GM23338 (cell line): ENCODE results near the gene GATA5. TPM values are rescaled to one million over a fixed set of nuclear protein-coding genes. Genes with fewer than 3 reads are reported as not detected.

Source experiments
- ATAC-seq: fragments of 200-7000 bp; cut with Tn5 transposase; 3 replicates; pipeline ENCODE4 v1.9.1; 2020
- DNase-seq: peaks from one replicate; pipeline ENCODE4 v3.0.0-alpha.2; 2015; ENCODE audit warnings: low spot score
- H2AFZ ChIP-seq: fragments of 200-600 bp; sonication (generic); 2 replicates; pipeline ENCODE4 v1.8.0; 2016; ENCODE audit warnings: antibody characterized with exemption, mild to moderate bottlenecking, moderate library complexity
- H3F3A ChIP-seq: fragments of 200-600 bp; sonication (generic); replicated peaks from 2 replicates; pipeline ENCODE4 v1.8.0; 2017; ENCODE audit warnings: antibody characterized with exemption, mixed run types, low read depth
- H3K27ac ChIP-seq: fragments of 200-600 bp; sonication (generic); 2 replicates; pipeline ENCODE4 v1.6.1; 2016; ENCODE audit warnings: low read depth
- H3K27me3 ChIP-seq: fragments of 200-600 bp; sonication (generic); 2 replicates; pipeline ENCODE4 v1.8.0; 2016; ENCODE audit warnings: mild to moderate bottlenecking, mixed run types, moderate library complexity; ENCODE audit not compliant: insufficient read depth
- H3K36me3 ChIP-seq: fragments of 200-600 bp; sonication (generic); 2 replicates; pipeline ENCODE4 v1.8.0; 2016; ENCODE audit warnings: mild to moderate bottlenecking; ENCODE audit not compliant: insufficient read depth
- H3K4me1 ChIP-seq: fragments of 200-600 bp; sonication (generic); 2 replicates; pipeline ENCODE4 v1.8.0; 2016; ENCODE audit warnings: mild to moderate bottlenecking, moderate library complexity; ENCODE audit not compliant: insufficient read depth
- H3K4me2 ChIP-seq: fragments of 200-600 bp; sonication (generic); 2 replicates; pipeline ENCODE4 v1.7.1; 2017; ENCODE audit warnings: mixed run types
- H3K4me3 ChIP-seq: fragments of 200-600 bp; sonication (generic); 2 replicates; pipeline ENCODE4 v1.6.1; 2016; ENCODE audit warnings: mixed run types
- H3K79me2 ChIP-seq: fragments of 200-600 bp; sonication (generic); replicated peaks from 2 replicates; pipeline ENCODE4 v1.8.0; 2017; ENCODE audit warnings: mild to moderate bottlenecking; ENCODE audit not compliant: insufficient read depth
- H3K9me2 ChIP-seq: fragments of 200-600 bp; sonication (generic); 2 replicates; pipeline ENCODE4 v1.8.0; 2017; ENCODE audit not compliant: insufficient read depth
- H4K20me1 ChIP-seq: fragments of 200-600 bp; sonication (generic); replicated peaks from 2 replicates; pipeline ENCODE4 v1.8.0; 2017; ENCODE audit warnings: mild to moderate bottlenecking; ENCODE audit not compliant: insufficient read depth
- H3K27ac Mint-ChIP-seq: 2 replicates; pipeline ENCODE4 v1.8.0; 2020; ENCODE audit warnings: inconsistent platforms, mild to moderate bottlenecking, moderate library complexity, mixed read lengths
- H3K27me3 Mint-ChIP-seq: 3 replicates; pipeline ENCODE4 v1.8.0; 2022; ENCODE audit warnings: low read depth, mild to moderate bottlenecking, moderate library complexity, mixed read lengths, inconsistent platforms; ENCODE audit not compliant: insufficient read depth, poor library complexity
- H3K36me3 Mint-ChIP-seq: 3 replicates; pipeline ENCODE4 v1.8.0; 2021; ENCODE audit warnings: low read depth, mild to moderate bottlenecking, inconsistent platforms, moderate library complexity, mixed read lengths
- H3K4me1 Mint-ChIP-seq: 3 replicates; pipeline ENCODE4 v1.8.0; 2020; ENCODE audit warnings: mild to moderate bottlenecking, inconsistent platforms, mixed read lengths
- H3K4me3 Mint-ChIP-seq: 3 replicates; pipeline ENCODE4 v1.8.0; 2021; ENCODE audit warnings: moderate library complexity, mild to moderate bottlenecking, inconsistent platforms, mixed read lengths
- H3K9me3 Mint-ChIP-seq: 3 replicates; pipeline ENCODE4 v1.8.0; 2020; ENCODE audit warnings: moderate library complexity, mild to moderate bottlenecking, inconsistent platforms, mixed read lengths
- CREB1 ChIP-seq: fragments of 250-450 bp; sonication (Bioruptor Pico); IDR thresholded peaks from 2 replicates; pipeline ENCODE4 v1.5.0; 2020; ENCODE audit warnings: low read depth, mild to moderate bottlenecking, moderate library complexity
- EZH2 ChIP-seq: fragments of 200-600 bp; sonication (generic); IDR thresholded peaks from one replicate; pipeline ENCODE4 v1.8.0; 2017; ENCODE audit warnings: antibody characterized with exemption, mild to moderate bottlenecking, low read depth; ENCODE audit not compliant: unreplicated experiment
- EZH2phosphoT487 ChIP-seq: fragments of 200-600 bp; sonication (generic); IDR thresholded peaks from one replicate; pipeline ENCODE4 v1.8.1; 2018; ENCODE audit warnings: antibody characterized with exemption; ENCODE audit not compliant: unreplicated experiment
- JUNB ChIP-seq: IDR thresholded peaks from one replicate; pipeline ENCODE4 v1.6.1; 2016; ENCODE audit warnings: antibody characterized with exemption; ENCODE audit not compliant: unreplicated experiment
- NANOG ChIP-seq: IDR thresholded peaks from 2 replicates; pipeline ENCODE4 v1.6.1; 2016; ENCODE audit warnings: antibody characterized with exemption, borderline replicate concordance
- POLR2AphosphoS5 ChIP-seq: IDR thresholded peaks from 2 replicates; pipeline ENCODE4 v1.6.1; 2016; ENCODE audit warnings: antibody characterized with exemption, low read depth
- STAT1 ChIP-seq: IDR thresholded peaks from one replicate; pipeline ENCODE4 v1.6.1; 2016; ENCODE audit warnings: antibody characterized with exemption; ENCODE audit not compliant: unreplicated experiment
- ZNF114 ChIP-seq: fragments of 250-450 bp; sonication (Bioruptor Pico); IDR thresholded peaks from 2 replicates; pipeline ENCODE4 v1.5.0; 2020; ENCODE audit warnings: mild to moderate bottlenecking, moderate library complexity
- ZNF331 ChIP-seq: fragments of 250-450 bp; sonication (Bioruptor Pico); IDR thresholded peaks from 2 replicates; pipeline ENCODE4 v1.5.0; 2020; ENCODE audit warnings: low read depth, mild to moderate bottlenecking, moderate library complexity
- polyA plus RNA-seq: library from polyadenylated mRNA; unstranded; fragments of >200 nt; fragmentation: Nextera tagmentation; extraction: Ambion mirVana; gene quantifications from 2 replicates; pipeline ENCODE4 v1.2.1, GENCODE V29; 2016
- total RNA-seq: library from RNA; depleted of rRNA; stranded (reverse); fragments of >200 nt; shearing (Covaris generic); gene quantifications from 2 replicates; pipeline ENCODE4 v1.2.3, GENCODE V29; 2014
- TF ChIP-seq, protein P1 (sequence below): IDR thresholded peaks from one replicate; pipeline ENCODE4 v1.6.1; 2018; ENCODE audit warnings: antibody characterized with exemption; ENCODE audit not compliant: unreplicated experiment
- TF ChIP-seq, protein P2 (sequence below), 2 experiments: fragments of 200-600 bp in 1 of 2; sonication (generic) in 1 of 2; conservative IDR thresholded peaks; 2 replicates each; pipeline versions ENCODE4 v1.5.1 to v1.6.1; 2016 to 2017; ENCODE audit warnings: antibody characterized with exemption in 2 of 2, low read depth in 2 of 2, mild to moderate bottlenecking in 2 of 2, moderate library complexity in 1 of 2
- TF ChIP-seq, protein P3 (sequence below): IDR thresholded peaks from 2 replicates; pipeline ENCODE4 v1.6.1; 2016; ENCODE audit warnings: antibody characterized with exemption
- TF ChIP-seq, protein P4 (sequence below): fragments of 250-450 bp; sonication (Bioruptor Pico); IDR thresholded peaks from 2 replicates; pipeline ENCODE4 v1.5.0; 2020; ENCODE audit warnings: mild to moderate bottlenecking, moderate library complexity

Gene GATA5
- total and polyA plus RNA-seq, 2 experiments from 2014 or later, result 0.60 to 0.73 TPM

DNA sequence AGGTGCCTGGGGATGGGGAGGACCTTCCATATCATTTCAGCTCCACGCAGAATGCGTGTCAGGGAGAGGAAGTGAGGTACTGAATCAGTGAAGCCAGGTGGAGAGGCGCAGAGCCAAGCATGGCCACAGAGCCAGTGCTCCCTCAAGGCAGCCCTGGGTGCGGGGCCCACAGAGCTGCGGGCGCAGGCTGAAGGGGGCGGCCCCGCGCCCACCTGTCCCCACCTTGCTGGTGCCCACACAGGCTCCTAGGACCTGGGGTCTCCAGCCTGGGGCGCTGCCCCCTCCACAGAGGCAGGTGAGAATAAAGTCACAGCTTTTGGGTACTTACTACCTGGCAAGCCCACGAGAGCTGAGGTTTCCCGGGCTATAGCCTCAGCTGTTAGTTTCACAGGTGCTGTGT, 40.0 kb upstream of the GATA5 start (continued):
- TF ChIP-seq, protein P1, sequence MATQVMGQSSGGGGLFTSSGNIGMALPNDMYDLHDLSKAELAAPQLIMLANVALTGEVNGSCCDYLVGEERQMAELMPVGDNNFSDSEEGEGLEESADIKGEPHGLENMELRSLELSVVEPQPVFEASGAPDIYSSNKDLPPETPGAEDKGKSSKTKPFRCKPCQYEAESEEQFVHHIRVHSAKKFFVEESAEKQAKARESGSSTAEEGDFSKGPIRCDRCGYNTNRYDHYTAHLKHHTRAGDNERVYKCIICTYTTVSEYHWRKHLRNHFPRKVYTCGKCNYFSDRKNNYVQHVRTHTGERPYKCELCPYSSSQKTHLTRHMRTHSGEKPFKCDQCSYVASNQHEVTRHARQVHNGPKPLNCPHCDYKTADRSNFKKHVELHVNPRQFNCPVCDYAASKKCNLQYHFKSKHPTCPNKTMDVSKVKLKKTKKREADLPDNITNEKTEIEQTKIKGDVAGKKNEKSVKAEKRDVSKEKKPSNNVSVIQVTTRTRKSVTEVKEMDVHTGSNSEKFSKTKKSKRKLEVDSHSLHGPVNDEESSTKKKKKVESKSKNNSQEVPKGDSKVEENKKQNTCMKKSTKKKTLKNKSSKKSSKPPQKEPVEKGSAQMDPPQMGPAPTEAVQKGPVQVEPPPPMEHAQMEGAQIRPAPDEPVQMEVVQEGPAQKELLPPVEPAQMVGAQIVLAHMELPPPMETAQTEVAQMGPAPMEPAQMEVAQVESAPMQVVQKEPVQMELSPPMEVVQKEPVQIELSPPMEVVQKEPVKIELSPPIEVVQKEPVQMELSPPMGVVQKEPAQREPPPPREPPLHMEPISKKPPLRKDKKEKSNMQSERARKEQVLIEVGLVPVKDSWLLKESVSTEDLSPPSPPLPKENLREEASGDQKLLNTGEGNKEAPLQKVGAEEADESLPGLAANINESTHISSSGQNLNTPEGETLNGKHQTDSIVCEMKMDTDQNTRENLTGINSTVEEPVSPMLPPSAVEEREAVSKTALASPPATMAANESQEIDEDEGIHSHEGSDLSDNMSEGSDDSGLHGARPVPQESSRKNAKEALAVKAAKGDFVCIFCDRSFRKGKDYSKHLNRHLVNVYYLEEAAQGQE, result no peak
- TF ChIP-seq POLR2AphosphoS5, result no peak

DNA sequence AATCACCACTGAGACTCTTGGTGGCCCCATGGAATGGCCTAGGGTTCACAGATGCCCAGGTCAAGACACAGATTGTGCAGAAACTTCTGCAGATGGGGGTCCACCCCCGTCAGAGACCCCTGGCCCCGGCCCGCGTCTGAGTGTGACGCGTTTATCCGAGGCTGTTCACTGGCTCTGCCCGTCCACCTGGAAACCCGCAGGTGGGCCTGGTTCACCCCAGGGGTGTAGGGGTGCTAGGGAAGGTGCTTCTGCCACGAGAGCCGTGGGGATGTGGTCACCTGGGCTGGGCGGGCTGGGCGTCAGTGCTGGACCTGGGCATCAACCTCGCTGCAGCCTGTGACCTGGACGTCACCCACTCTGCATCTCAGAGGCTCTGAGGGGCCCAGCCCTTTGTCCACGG, 39.5 kb upstream of the GATA5 start:
- Histone ChIP-seq H3K36me3 (no peaks in the 10 kb centered on the region), H3K9me2 (no peaks in the 10 kb centered on the region), H3K4me1 (no peaks in the 10 kb centered on the region), H3K27me3 (no peaks in the 10 kb centered on the region), H3K4me3 (no peak overlapping the region), H4K20me1 (no peaks in the 10 kb centered on the region), H3F3A (no peaks in the 10 kb centered on the region), H3K27ac (no peak overlapping the region), H2AFZ (no peak overlapping the region), H3K4me2 (no peak overlapping the region), H3K79me2 (no peaks in the 10 kb centered on the region)
- no peaks in the 10 kb centered on the region for H3K9me3 Mint-ChIP-seq
- H3K27me3 Mint-ChIP-seq, result peaks cover 6% of the 10 kb centered on the region
- no peaks in the 10 kb centered on the region; the same call in 2 of the 3 replicates for H3K4me1 Mint-ChIP-seq
- H3K36me3 Mint-ChIP-seq, result no peaks in the 10 kb centered on the region
- ATAC-seq (no peak), DNase-seq (no peak)
- no peak overlapping the region for H3K27ac Mint-ChIP-seq
- no peak overlapping the region for H3K4me3 Mint-ChIP-seq
- TF ChIP-seq STAT1 (no peak), POLR2AphosphoS5 (no peak), NANOG (no peak), EZH2phosphoT487 (no peak), CREB1 (CRISPR knock-in tag) (no peak), ZNF331 (CRISPR knock-in tag) (no peak), JUNB (no peak), EZH2 (no peak), ZNF114 (CRISPR knock-in tag) (no peak)
- TF ChIP-seq, protein P2, sequence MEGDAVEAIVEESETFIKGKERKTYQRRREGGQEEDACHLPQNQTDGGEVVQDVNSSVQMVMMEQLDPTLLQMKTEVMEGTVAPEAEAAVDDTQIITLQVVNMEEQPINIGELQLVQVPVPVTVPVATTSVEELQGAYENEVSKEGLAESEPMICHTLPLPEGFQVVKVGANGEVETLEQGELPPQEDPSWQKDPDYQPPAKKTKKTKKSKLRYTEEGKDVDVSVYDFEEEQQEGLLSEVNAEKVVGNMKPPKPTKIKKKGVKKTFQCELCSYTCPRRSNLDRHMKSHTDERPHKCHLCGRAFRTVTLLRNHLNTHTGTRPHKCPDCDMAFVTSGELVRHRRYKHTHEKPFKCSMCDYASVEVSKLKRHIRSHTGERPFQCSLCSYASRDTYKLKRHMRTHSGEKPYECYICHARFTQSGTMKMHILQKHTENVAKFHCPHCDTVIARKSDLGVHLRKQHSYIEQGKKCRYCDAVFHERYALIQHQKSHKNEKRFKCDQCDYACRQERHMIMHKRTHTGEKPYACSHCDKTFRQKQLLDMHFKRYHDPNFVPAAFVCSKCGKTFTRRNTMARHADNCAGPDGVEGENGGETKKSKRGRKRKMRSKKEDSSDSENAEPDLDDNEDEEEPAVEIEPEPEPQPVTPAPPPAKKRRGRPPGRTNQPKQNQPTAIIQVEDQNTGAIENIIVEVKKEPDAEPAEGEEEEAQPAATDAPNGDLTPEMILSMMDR (conservative IDR thresholded peaks at IDR 0.05; ENCODE audit: low read depth in 2 of 2), result no peak
- TF ChIP-seq, protein P3, sequence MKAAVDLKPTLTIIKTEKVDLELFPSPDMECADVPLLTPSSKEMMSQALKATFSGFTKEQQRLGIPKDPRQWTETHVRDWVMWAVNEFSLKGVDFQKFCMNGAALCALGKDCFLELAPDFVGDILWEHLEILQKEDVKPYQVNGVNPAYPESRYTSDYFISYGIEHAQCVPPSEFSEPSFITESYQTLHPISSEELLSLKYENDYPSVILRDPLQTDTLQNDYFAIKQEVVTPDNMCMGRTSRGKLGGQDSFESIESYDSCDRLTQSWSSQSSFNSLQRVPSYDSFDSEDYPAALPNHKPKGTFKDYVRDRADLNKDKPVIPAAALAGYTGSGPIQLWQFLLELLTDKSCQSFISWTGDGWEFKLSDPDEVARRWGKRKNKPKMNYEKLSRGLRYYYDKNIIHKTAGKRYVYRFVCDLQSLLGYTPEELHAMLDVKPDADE, result no peak
- TF ChIP-seq, protein P4, sequence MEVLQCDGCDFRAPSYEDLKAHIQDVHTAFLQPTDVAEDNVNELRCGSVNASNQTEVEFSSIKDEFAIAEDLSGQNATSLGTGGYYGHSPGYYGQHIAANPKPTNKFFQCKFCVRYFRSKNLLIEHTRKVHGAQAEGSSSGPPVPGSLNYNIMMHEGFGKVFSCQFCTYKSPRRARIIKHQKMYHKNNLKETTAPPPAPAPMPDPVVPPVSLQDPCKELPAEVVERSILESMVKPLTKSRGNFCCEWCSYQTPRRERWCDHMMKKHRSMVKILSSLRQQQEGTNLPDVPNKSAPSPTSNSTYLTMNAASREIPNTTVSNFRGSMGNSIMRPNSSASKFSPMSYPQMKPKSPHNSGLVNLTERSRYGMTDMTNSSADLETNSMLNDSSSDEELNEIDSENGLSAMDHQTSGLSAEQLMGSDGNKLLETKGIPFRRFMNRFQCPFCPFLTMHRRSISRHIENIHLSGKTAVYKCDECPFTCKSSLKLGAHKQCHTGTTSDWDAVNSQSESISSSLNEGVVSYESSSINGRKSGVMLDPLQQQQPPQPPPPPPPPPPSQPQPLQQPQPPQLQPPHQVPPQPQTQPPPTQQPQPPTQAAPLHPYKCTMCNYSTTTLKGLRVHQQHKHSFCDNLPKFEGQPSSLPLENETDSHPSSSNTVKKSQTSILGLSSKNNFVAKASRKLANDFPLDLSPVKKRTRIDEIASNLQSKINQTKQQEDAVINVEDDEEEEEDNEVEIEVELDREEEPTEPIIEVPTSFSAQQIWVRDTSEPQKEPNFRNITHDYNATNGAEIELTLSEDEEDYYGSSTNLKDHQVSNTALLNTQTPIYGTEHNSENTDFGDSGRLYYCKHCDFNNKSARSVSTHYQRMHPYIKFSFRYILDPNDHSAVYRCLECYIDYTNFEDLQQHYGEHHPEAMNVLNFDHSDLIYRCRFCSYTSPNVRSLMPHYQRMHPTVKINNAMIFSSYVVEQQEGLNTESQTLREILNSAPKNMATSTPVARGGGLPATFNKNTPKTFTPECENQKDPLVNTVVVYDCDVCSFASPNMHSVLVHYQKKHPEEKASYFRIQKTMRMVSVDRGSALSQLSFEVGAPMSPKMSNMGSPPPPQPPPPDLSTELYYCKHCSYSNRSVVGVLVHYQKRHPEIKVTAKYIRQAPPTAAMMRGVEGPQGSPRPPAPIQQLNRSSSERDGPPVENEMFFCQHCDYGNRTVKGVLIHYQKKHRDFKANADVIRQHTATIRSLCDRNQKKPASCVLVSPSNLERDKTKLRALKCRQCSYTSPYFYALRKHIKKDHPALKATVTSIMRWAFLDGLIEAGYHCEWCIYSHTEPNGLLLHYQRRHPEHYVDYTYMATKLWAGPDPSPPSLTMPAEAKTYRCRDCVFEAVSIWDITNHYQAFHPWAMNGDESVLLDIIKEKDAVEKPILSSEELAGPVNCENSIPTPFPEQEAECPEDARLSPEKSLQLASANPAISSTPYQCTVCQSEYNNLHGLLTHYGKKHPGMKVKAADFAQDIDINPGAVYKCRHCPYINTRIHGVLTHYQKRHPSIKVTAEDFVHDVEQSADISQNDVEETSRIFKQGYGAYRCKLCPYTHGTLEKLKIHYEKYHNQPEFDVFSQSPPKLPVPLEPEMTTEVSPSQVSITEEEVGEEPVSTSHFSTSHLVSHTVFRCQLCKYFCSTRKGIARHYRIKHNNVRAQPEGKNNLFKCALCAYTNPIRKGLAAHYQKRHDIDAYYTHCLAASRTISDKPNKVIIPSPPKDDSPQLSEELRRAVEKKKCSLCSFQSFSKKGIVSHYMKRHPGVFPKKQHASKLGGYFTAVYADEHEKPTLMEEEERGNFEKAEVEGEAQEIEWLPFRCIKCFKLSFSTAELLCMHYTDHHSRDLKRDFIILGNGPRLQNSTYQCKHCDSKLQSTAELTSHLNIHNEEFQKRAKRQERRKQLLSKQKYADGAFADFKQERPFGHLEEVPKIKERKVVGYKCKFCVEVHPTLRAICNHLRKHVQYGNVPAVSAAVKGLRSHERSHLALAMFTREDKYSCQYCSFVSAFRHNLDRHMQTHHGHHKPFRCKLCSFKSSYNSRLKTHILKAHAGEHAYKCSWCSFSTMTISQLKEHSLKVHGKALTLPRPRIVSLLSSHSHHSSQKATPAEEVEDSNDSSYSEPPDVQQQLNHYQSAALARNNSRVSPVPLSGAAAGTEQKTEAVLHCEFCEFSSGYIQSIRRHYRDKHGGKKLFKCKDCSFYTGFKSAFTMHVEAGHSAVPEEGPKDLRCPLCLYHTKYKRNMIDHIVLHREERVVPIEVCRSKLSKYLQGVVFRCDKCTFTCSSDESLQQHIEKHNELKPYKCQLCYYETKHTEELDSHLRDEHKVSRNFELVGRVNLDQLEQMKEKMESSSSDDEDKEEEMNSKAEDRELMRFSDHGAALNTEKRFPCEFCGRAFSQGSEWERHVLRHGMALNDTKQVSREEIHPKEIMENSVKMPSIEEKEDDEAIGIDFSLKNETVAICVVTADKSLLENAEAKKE, result no peak
